Peyer's patch (tissue), 4 donors: Measurements from ENCODE around the gene TSC22D3. TPM values are rescaled to one million over a fixed set of nuclear protein-coding genes. Genes with fewer than 3 reads are reported as not detected.

ENCODE experiments used
- DNase-seq, 3 donors: peaks; one replicate each; pipeline ENCODE4 v3.0.0-alpha.2; 2017 to 2019
- H3K27ac ChIP-seq, 4 donors: fragments of 200-600 bp; sonication (generic); one replicate each; pipeline ENCODE4 v1.5.1; 2016 to 2019
- H3K27me3 ChIP-seq, 2 donors: fragments of 200-600 bp; sonication (generic); one replicate each; pipeline ENCODE4 v1.5.1; 2019
- H3K36me3 ChIP-seq, 3 donors: fragments of 200-600 bp; sonication (generic); one replicate each; pipeline ENCODE4 v1.5.1; 2016 to 2019
- H3K4me1 ChIP-seq, 4 donors: fragments of 200-600 bp; sonication (generic); one replicate each; pipeline ENCODE4 v1.5.1; 2016 to 2019
- H3K4me3 ChIP-seq, 4 donors: fragments of 200-600 bp; sonication (generic); 1 replicate in 3 of 4; 2 replicates in 1 of 4; pipeline ENCODE4 v1.5.1; 2016 to 2019; ENCODE audit warnings: mild to moderate bottlenecking in 1 of 4
- H3K9me3 ChIP-seq, 4 donors: fragments of 200-600 bp; sonication (generic); one replicate each; pipeline ENCODE4 v1.5.1; 2016 to 2019; ENCODE audit warnings: mild to moderate bottlenecking in 1 of 4
- CTCF ChIP-seq, 6 experiments: fragments of 450-650 bp in 4 of 6; fragments of 200-600 bp in 2 of 6; sonication (generic) in 1 of 6; IDR thresholded peaks; one replicate each; pipeline ENCODE4 v1.5.1; 2017 to 2019; ENCODE audit warnings: antibody characterized with exemption in 6 of 6, mild to moderate bottlenecking in 3 of 6, moderate library complexity in 1 of 6
- POLR2A ChIP-seq, 2 donors: fragments of 450-650 bp; IDR thresholded peaks; one replicate each; pipeline ENCODE4 v1.5.1; 2017; ENCODE audit warnings: antibody characterized with exemption in 2 of 2, mild to moderate bottlenecking in 2 of 2, moderate library complexity in 2 of 2
- total RNA-seq, 4 donors: library from RNA; depleted of rRNA; stranded (reverse); fragments of >200 nt; gene quantifications; one replicate each; pipeline ENCODE4 v1.1.0, GENCODE V29; 2016

Gene TSC22D3
- total RNA-seq, 4 donors from 2014 or later, result 185 to 1,146 (median 313) TPM

GRCh38 chrX:107755721-107756120 is 19.9 kb downstream of the TSC22D3 start:
- TF ChIP-seq CTCF (IDR thresholded peaks at IDR 0.05) (no peak), POLR2A (IDR thresholded peaks at IDR 0.05) (no peak)
- Histone ChIP-seq H3K36me3 (no peaks in the 10 kb centered on the region), H3K4me1 (no peaks in the 10 kb centered on the region), H3K4me3 (no peak overlapping the region), H3K27ac (no peak overlapping the region), H3K9me3 (no peaks in the 10 kb centered on the region), H3K27me3 (no peaks in the 10 kb centered on the region)
- DNase-seq, result no peak

- Histone ChIP-seq H3K4me3 (no peak overlapping the region), H3K9me3 (no peaks in the 10 kb centered on the region), H3K4me1 (peaks cover 0 to 7% (median 0%) of the 10 kb centered on the region in 4 donors), H3K27me3 (no peaks in the 10 kb centered on the region), H3K27ac (no peak overlapping the region), H3K36me3 (no peaks in the 10 kb centered on the region)
- TF ChIP-seq POLR2A (IDR thresholded peaks at IDR 0.05) (no peak), CTCF (IDR thresholded peaks at IDR 0.05) (no peak)
- DNase-seq, result no peak
Observed at GRCh38 chrX:107753187-107753586, 22.4 kb downstream of the TSC22D3 start.

GRCh38 chrX:107752714-107753113 is 22.9 kb downstream of the TSC22D3 start:
- peaks cover 0 to 12% (median 0%) of the 10 kb centered on the region in 4 donors for H3K4me1 ChIP-seq
- H3K27me3 ChIP-seq, result no peaks in the 10 kb centered on the region
- DNase-seq, result no peak
- TF ChIP-seq POLR2A (IDR thresholded peaks at IDR 0.05), result no peak
- TF ChIP-seq CTCF (IDR thresholded peaks at IDR 0.05), result no peak
- H3K36me3 ChIP-seq, result no peaks in the 10 kb centered on the region
- H3K9me3 ChIP-seq, result no peaks in the 10 kb centered on the region
- H3K27ac ChIP-seq, result no peak overlapping the region
- H3K4me3 ChIP-seq, result no peak overlapping the region

GRCh38 chrX:107752043-107752442 is 23.5 kb downstream of the TSC22D3 start:
- Histone ChIP-seq H3K4me3 (no peak overlapping the region), H3K27ac (no peak overlapping the region), H3K4me1 (peaks cover 0 to 18% (median 0%) of the 10 kb centered on the region in 4 donors), H3K27me3 (no peaks in the 10 kb centered on the region), H3K36me3 (no peaks in the 10 kb centered on the region), H3K9me3 (no peaks in the 10 kb centered on the region)
- DNase-seq, result no peak
- TF ChIP-seq POLR2A (IDR thresholded peaks at IDR 0.05) (no peak), CTCF (IDR thresholded peaks at IDR 0.05) (no peak)

- Histone ChIP-seq H3K27me3 (no peaks in the 10 kb centered on the region), H3K9me3 (no peaks in the 10 kb centered on the region), H3K4me1 (peaks cover 0 to 19% (median 0%) of the 10 kb centered on the region in 4 donors), H3K4me3 (no peak overlapping the region), H3K36me3 (no peaks in the 10 kb centered on the region), H3K27ac (no peak overlapping the region)
- no peak for DNase-seq
- no peak for TF ChIP-seq POLR2A (IDR thresholded peaks at IDR 0.05)
- no peak for TF ChIP-seq CTCF (IDR thresholded peaks at IDR 0.05)
Observed at GRCh38 chrX:107750861-107751445, 24.6 kb downstream of the TSC22D3 start.

GRCh38 chrX:107750263-107750662 is 25.3 kb downstream of the TSC22D3 start:
- Histone ChIP-seq H3K27ac (no peak overlapping the region), H3K9me3 (no peaks in the 10 kb centered on the region), H3K4me3 (no peak overlapping the region), H3K36me3 (no peaks in the 10 kb centered on the region), H3K4me1 (peaks cover 0 to 19% (median 0%) of the 10 kb centered on the region in 4 donors), H3K27me3 (no peaks in the 10 kb centered on the region)
- DNase-seq, result no peak
- TF ChIP-seq POLR2A (IDR thresholded peaks at IDR 0.05) (no peak), CTCF (IDR thresholded peaks at IDR 0.05) (no peak)
